ENCODE results near the gene CKLF.
"Not testable (repeated sequence)": the region's sequence is repeated elsewhere in the genome, so short reads cannot be mapped to it uniquely, and the experiment has no call there.

CKLF gene

GRCh38 chr16:66544016-66544757 lies 8.2 kb upstream of the CKLF start:
- DNase-seq: no peak

- DNase-seq: no peak
These were observed 5.0 kb upstream of the CKLF start for GRCh38 chr16:66547101-66547989.

GRCh38 chr16:66548068-66548467 lies 4.3 kb upstream of the CKLF start:
- DNase-seq: no peak

GRCh38 chr16:66548868-66549267 lies 3.5 kb upstream of the CKLF start:
- no peak for DNase-seq

- no peak for DNase-seq
These were observed 2.9 kb upstream of the CKLF start, which contains the start of gene TK2 for GRCh38 chr16:66549284-66550131. Gene TK2 (minus strand): TSS chr16:66550122. CDS start chr16:66550061, 61 bp downstream.

GRCh38 chr16:66551348-66551759 lies 1.0 kb upstream of the CKLF start:
- peak; percentile 30 for DNase-seq

- no peak for DNase-seq
These were observed 539 bp upstream of the CKLF start for GRCh38 chr16:66551788-66552285.

GRCh38 chr16:66553223-66553622 lies 847 bp downstream of the CKLF start:
- peak; percentile 4 for DNase-seq

- no peak for DNase-seq
These were observed 1.6 kb downstream of the CKLF start for GRCh38 chr16:66554021-66554420.

GRCh38 chr16:66554495-66554894 lies 2.1 kb downstream of the CKLF start:
- DNase-seq: no peak

GRCh38 chr16:66560107-66560506 lies 7.7 kb downstream of the CKLF start:
- no peak for DNase-seq

- no peak for DNase-seq
These were observed 9.2 kb downstream of the CKLF start for GRCh38 chr16:66561381-66562080.

GRCh38 chr16:66562409-66562808 lies 10.0 kb downstream of the CKLF start:
- DNase-seq: no peak

GRCh38 chr16:66562986-66563385 lies 10.6 kb downstream of the CKLF start:
- DNase-seq: no peak

GRCh38 chr16:66563574-66564334 lies 11.4 kb downstream of the CKLF start:
- no peak for DNase-seq

- DNase-seq: no peak
These were observed 13.9 kb downstream of the CKLF start, which contains the start of gene CMTM1 for GRCh38 chr16:66566051-66566901. Gene CMTM1 (plus strand): TSS chr16:66566439. CDS start chr16:66566514, 75 bp downstream.

- DNase-seq: not testable (repeated sequence)
These were observed 14.9 kb downstream of the CKLF start for GRCh38 chr16:66567270-66567669.

GRCh38 chr16:66568355-66568754 lies 16.0 kb downstream of the CKLF start:
- DNase-seq: no peak

GRCh38 chr16:66569131-66569530 lies 16.8 kb downstream of the CKLF start:
- DNase-seq: no peak

GRCh38 chr16:66569827-66570405 lies 17.5 kb downstream of the CKLF start:
- DNase-seq: no peak

Data from NCI-H510A treated with DMSO at 0.1 percent for 48 hours (cell line).